Islet of Langerhans (tissue), 1 donor: ENCODE measurements around the gene GPR84.
"Not testable (repeated sequence)": the region's sequence is repeated elsewhere in the genome, so short reads cannot be mapped to it uniquely, and the experiment has no call there.

Experiments used
- FAIRE-seq: peaks from one replicate; lab custom pipeline; 2011; peaks lifted over from hg19 to GRCh38; lab: Jason Lieb, UNC

Gene GPR84

DNA sequence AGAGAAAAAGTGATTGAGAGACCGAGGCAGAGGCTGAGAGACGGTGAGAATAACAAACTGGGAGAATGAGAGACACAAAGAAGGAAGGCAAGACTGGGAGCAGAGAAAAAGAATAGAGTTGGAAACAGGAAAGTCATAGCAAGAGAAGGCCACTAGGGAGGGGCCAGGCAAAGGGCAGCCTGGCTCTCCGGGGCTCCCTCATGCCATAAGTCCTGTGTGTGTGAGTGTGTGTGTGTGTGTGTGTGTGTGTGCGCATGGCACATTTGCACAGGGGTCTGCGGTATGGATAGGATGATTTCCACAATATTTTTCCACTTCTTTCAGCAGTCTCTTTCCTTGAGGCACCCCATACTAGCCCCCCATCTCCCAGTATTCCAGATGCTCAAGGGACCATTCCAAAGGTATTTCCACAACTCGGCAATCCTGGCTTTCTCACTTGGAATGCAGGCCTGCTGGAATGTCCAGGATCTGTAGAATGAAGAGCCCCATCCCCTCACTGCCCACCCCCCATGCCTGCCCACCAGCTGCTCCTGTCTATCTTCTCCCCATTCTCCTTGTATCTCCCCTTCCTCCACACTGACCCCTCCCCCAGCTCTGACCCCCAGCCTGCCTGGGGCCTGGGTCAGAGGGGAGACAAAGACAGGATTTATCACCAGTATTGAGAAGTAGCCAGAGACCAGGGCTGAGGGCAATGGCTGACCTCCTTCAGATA lies 9.0 kb downstream of the GPR84 start:
- no peak for FAIRE-seq

DNA sequence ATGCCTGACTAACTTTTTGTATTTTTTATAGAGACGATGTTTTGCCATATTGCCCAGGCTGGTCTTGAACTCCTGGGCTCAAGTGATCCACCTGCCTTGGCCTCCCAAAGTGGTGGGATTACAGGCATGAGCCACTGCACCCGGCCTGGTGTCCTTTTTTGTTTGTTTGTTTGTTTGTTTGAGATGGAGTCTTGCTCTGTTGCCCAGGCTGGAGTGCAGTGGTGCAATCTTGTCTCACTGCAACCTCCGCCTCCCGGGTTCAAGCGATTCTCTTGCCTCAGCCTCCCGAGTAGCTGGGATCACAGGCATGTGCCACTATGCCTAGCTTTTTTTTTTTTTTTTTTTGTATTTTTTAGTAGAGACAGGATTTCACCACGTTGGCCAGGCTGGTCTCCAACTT lies 10.0 kb downstream of the GPR84 start:
- FAIRE-seq = not testable (repeated sequence)

DNA sequence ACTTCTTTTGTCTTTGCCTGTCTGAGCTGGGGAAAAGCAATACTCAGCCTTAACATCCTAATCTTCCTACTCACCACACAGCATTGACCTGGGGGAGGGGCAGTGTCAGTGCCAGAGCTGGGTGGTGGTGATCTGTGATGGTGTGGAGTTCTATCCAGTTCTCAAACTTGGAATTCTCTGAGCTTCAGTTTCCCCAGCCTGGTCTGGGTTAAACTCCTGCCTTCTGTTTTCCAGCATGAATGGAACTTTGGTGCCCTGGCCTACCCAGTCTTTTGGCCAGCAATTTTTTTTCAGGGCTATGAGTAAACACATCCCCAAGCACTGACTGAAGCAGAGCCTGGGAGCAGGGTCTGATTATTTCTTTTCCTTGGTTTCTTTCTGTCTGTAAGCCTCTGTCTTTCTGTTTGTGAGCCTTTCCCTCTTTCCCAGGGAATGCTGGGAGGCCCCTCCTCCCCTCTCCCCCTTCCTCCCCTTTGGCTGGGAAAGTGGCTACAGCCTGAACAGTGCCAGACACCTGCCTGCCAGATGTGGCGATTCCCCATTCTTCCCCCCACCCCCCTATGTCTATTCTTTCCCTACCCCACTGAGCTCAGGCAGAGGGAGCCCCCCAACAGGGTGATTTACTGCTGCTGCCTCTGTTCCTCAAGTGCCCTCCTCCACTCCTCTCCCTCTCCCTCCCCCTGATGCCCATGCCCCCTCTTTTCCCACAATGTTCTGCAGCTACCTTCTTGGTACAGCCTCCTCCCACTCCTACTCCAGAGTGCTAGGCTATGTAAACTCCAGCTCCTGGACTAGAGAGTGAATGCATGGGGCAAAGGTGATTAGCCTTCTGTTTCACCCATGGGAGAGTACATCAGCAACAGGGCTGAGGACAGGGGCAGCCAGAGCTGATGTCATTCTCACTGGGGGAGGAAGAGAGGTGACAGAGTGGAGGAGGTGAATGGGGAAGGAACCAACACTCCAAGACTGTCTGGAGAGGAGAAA lies 11.1 kb downstream of the GPR84 start:
- FAIRE-seq = no peak

DNA sequence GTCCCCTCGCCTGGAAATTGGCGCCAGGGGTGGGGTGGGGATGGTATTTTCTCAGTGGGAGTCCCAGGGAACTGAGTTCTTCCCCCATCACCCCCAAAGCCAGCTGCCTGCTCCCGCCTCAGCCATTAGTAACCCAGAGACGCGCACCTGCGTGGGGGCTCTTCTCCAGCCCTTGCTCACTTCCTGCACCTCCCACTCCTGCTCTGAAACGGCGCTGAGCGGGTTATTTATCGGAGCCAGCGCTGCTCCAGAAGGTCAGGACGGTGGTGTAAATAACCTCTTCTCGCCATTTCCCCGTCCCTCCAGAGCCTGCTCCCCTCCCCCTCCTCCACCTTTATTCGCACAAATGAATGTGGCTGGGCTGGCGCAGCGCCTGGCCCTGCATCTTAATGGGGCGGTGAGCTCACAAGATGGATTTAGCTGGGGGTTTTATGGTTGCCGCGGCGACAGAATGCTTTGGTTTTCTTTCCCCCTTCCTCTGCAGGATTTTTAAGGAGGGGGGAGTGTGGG lies 12.2 kb downstream of the GPR84 start:
- no peak for FAIRE-seq

DNA sequence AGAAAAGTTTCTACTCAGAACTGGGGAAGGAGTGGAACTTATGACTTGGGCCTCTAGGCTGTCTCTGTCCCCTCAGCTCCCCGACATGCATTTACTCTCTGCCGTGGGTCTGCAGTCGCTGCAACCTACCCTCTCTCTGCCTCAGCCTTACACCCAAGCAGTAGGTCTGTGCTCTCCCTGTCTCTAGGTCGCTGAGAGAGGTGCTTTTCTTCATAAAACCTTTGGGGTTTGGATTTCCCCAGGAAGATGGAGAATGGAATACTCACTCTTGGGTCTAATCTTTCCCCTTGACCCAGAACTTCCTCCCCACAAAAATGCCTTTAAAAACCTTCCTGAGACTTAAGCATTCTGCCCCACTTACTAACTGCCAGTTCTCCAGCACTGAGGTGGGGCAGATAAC lies 12.9 kb downstream of the GPR84 start:
- no peak for FAIRE-seq

DNA sequence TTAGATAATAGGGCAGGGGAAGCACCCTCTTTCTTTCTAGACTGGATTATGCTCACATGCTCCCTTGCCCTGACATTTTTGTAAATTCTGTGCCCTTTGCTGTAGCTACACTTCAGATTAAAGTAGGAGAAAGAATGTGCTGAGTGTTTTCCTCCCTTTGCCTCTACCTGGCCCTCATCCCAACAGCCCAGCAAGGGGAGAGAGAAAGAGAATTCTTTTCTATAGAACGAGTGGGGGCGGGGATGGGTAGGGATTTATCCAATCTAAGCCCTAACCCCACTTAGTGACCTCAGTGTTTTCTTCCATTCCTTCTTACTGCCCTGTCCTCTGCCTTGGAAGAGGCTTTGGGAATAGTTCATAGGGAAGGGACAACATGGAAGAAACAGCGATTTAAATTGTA lies 13.5 kb downstream of the GPR84 start:
- no peak for FAIRE-seq

DNA sequence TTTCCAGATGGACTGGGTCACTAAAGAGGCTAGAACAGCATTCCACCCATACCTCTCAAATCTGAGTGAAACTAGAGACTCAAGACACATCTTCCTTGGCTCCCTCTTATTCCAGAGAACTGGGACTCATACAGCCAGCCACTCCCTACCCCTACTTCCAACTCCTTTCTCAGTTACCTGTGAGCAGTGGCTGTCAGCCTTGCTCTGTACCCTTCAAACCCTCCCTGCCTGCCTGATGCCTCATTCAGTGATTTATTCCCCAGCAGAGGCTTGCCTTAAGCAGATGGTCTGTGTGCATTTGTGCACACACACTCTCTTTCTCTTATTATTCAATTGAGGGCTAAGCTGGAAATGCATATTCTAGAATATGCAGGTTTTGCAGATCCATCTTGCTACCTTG lies 14.6 kb downstream of the GPR84 start:
- no peak for FAIRE-seq

DNA sequence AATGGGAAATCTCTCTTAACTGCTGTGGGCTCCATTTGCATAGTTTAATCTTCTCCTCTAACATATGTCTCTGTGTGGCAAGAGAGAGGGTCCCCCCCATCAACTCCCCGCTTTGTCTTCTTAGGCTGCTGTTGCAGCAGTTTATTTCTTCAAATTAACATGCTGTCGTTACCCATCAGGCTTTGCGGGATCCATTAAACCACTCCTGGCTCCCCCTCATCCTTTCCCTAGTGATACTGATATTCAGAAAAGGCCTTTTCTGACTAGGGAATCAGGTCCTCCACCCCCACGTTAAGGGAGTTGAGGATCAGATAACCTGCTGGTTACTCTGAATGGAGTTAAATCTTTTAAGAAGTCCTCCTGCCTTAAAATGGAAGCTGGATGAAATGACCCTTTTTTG lies 15.2 kb downstream of the GPR84 start:
- no peak for FAIRE-seq

DNA sequence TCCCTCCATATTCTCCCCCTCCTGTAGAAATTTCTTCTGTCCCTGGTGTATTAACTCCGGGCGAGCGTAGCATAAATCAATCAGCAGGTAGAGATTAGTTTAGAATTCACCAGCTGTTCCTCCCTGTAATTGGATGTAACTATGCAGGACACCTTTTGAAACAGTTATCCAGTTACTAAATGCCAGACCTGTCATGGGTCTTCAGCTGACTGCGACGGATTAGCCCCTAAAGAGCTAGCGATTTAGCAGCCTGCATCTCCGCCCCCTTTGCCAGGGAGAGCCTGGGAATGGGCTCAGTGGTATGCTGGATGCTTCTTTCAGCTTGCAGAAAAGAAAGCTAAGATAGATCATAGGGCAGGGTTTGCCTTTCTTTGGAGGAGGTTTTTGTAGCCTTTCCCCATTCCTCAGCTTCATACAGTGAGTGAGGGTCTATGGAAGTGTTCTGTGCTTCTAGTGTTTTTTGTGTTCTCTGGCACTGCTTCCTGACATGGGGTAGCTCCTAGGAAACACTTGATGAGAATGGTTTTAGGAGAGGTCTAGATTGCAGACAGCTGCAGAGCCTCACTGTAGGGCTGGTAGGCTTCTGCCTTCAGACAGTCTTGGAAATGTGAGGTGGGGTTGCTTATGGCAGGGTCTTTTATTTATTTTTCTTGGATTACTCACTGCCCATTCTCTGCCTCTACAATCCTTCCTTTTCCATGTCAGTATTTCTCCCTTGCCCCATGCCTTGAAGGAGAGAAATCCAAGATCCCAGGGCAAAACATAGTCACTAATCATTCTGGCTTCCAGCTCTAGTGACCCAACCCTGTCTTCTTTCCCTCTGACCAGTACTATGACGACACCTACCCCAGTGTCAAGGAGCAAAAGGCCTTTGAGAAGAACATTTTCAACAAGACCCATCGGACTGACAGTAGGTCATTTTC lies 22.6 kb downstream of the GPR84 start:
- no peak for FAIRE-seq

DNA sequence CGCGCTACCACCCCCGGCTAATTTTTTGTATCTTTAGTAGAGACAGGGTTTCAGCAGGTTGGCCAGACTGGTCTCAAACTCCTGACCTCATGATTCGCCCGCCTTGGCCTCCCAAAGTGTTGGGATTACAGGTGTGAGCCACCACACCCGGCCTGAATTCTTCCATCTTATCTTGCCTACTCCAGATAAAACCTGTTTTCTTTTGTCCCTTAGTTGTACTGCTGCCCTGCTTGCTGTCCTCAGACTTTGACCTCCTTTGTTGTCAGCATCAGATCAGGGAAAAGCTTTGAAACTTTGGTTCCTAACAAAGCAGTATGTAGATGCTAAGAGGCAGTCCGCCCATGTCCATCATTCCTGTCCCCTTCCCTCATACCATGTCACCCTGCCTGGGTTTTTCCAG lies 23.4 kb downstream of the GPR84 start:
- FAIRE-seq = no peak

DNA sequence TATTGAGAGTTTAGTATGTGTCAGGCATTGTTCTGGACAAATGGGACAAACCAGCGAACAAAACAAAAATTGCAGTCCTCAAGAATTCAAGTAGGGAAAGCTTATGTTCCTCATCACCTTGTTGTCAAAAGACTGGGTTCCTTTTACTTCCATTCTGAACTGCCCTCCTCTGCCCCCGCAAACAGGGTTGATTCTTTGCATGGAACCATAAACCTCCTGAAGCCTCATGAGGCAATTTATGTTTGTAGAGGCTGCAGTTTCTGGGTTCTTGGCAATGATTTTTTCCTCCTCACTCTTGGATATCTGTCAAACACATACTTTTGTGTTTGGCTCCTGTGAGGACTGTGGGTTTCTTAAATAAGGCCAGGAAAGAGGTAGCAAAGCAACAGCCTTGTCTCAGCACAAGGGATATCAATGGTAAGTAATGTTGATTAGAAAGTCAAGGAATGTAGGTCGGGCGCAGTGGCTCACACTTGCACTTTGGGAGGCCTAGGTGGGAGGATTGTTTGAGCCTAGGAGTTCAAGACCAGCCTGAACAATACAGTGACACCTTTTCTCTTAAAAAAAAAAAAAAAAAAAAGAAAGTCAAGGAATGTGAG lies 25.5 kb downstream of the GPR84 start:
- FAIRE-seq = no peak

DNA sequence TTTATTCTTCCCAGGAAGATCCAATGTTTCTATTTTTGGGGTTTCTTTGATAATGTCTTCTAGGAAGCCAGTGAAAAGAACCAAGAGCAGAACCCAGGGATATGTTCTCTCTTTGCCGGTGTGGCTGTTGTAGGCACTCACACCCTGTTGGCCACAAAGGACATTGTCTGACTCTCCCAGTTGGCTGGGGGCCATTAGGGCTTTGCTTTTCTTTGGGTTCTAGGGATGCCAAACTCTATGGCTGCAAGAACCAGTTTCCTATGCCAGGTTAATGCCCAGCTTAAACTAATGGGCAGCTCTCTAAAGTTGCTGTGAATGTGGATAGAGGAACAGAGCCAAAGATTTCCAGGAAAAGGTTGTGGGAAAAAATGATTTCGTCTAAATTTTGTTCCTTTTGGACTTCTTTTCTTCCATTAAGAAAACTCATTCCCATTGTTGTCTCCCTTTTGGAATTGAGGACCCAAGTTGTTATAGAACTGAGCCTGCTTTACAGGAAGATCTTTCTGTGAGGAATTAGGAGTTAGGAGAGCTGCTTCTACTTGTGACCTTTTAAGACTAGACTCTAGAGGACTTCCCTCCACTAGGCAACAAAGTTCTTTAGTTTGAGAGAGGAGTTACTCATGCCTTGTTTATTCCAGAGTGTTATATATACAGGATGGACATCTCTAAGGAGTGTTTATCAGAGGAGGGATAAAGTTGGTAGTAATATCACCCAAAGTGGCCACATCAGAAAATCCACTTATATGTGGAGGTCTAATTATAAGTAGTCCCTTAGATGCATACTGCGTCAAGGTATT lies 26.2 kb downstream of the GPR84 start:
- no peak for FAIRE-seq

DNA sequence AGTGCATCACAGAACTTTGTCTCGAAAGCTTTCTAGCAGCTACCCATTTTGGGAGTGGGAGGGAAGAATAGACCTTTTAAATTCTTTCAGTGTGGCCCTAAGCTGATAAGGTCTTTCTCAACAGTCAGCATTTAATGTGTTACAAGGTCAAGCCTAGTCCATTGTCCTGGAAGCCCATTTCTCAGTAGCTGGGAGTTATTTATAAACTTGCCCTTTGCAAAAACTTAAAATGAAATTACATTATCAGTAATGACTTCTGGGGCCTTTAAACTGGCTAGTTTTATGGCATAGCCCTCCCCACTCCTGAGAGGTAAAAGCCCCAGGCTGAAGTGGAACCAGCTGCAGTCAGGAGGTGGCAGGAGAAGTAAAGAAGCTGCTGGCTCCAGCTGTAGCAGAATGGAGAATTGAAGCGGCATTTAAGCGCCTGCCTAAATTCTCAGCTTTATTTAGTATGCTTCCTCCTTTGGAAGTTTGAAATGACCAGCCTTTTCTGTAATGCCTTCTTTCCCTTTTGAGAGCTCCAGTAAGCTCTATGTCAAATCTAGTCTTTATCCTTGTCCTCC lies 26.9 kb downstream of the GPR84 start:
- no peak for FAIRE-seq

DNA sequence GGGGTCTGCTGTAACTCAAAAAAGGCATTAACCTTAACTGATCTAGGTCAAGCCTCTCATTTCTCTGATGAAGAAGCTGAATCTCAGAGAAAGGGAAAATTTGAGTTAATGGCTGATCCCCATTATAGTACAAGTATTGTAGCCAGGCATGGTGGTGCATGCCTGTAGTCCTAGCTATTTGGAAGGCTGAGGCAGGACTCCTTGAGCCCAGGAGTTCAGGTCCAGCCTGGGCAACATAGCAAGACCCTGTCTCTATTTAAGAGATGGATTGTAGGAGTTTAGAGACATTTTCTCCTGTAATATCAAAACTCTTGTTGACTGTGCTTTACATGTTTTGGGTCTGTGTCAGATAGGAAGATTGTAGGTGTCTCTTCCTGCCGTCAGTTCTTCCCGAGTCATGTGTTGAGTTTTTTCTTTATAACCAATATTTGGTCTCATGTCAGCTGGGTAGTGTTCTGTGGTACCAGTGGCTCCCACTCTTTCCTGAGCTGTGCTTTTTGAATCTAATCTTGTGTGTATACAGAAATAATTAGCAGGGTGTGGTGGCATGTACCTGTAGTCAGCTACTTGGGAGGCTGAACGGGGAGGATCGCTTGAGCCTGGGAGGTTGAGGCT lies 30.8 kb downstream of the GPR84 start:
- FAIRE-seq = no peak

DNA sequence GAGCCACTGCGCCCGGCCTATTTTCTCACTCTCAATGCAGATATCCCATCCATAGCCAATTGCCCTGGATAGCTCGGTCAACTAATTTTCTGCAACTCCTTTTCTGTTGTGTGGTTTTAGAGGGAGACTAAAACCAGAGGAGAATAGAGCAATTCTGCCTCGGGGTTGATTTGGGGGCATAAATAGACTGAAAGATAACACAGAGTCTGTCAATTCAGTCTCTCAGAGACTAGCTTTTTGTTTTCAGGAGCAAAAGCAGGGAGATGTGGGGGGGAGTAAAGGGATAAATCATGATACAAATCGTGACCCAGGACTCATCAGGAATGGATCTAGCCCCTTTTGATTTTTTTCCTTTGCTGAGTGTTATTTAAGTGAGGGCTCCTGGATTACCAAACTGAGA lies 32.8 kb downstream of the GPR84 start:
- FAIRE-seq = no peak

DNA sequence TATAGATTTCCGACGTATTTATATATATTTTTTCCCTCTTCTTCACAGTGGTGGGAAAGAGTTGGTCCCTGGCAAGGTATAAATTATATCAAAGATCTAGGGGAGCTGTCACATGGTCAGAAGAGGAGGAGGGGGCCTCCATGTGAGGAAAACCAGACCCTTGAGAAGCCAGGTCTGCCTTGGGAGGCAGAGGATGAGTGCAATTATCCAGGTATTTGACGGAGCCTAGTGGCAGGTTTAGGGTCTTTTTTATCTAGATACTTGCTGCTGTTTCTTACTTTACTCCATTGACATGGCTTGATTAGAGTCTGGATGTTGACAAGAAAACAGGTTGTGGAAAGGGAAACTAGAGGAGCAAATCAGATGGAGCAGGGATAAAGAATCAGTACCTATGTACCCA lies 33.8 kb downstream of the GPR84 start:
- FAIRE-seq = no peak

DNA sequence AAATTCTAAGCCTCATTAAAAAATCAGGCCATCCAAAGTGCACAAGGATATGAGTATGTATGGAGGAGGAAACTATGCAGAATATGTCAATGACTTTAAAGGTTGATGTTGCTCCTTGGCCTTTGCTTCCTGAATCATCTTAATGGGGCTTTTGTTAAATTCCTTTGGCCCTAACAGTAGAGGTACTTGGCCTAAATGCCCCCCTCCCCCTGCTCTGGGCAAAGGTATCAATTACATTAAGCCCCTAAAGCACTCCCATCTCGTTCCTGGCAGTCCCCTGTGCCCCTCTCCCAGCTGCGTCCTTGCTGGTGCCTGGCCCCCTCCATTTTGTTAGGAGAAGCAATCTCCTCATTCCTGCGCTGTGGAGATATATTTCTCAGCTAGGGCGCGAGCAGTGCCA lies 34.5 kb downstream of the GPR84 start:
- no peak for FAIRE-seq

DNA sequence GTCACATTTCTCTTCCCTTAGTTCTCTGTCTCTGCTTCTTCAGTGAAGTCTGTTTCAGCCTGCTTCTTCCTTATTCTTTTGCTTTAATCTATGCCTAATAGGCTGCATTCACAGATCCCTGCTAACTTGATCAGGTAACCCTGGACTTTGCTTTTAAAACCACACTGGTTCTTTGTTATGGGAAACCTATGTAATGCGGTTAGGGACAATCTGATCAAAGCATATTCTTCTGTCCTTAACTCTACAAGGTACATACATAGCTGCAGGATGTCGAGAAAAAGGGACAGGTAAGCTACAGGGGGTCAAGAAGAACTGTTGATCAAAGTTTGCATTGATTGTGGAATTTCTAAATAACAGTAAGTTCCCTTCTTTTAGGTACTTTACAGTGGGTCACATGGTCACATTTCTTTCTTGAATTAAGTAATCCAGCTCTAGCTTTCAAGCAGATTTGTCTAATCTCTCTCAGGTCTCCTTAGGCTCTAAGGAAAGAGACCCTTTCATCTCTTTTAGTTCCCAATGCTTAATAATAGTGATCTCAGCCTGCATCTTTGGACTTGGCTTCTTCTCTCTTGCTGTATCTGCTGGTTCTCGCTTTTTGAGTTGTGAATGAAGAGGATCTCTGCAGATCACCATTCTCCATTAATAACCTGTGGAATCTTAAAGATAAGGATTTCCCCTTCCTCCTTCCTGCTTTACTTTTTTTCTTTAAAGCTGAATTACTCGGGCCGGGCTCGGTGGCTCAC lies 35.5 kb downstream of the GPR84 start:
- FAIRE-seq = no peak

DNA sequence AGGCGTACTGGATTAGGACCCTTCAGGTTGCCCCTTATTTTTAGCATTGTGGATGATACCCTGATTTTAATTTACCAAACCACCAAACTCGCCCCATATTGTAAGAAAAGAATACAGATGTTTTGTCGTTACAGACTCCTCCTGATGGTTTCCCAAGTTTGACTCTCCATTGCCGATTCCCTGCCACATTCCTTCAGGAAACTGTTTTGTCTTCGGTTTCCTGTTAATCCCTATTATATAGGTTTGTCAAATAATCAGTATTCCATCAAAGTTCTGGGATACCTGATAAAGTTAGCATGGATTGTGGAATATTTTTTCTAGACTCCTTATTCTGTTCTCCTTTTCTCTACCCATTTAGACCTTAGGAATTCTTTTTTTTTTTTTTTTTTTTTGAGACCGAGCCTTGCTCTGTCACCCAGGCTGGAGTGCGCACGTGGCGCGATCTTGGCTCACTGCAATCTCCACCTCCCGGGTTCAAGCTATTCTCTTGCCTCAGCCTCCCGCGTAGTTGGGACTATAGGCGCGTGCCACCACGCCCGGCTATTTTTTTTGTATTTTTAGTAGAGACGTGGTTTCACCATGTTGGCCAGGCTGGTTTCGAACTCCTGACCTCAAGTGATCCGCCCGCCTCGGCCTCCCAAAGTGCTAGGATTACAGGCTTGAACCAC lies 38.7 kb downstream of the GPR84 start:
- not testable (repeated sequence) for FAIRE-seq
